GM11168 (cell line): Measurements from ENCODE around the gene B4GALNT3.

Source experiments
- in situ Hi-C: fragments of 300-500 bp; cut with MboI; formaldehyde crosslinking; loops from one replicate; pipeline ENCODE4 v1.12.0; 2022; ENCODE audit warnings: low sequenced_read_pairs; ENCODE audit not compliant: unreplicated experiment

The B4GALNT3 gene

GRCh38 chr12:586318-587071 lies 126.8 kb downstream of the B4GALNT3 start:
- in situ Hi-C loops, result no loop called here

- in situ Hi-C loops, result no loop called here
Observed at GRCh38 chr12:587132-588023, 127.6 kb downstream of the B4GALNT3 start.

- in situ Hi-C loops, result no loop called here
Observed at GRCh38 chr12:588024-588322, 128.2 kb downstream of the B4GALNT3 start.

GRCh38 chr12:588646-589045 lies 128.9 kb downstream of the B4GALNT3 start:
- in situ Hi-C loops, result no loop called here

- in situ Hi-C loops, result no loop called here
Observed at GRCh38 chr12:590206-590750, 130.5 kb downstream of the B4GALNT3 start.

GRCh38 chr12:591167-592023 lies 131.7 kb downstream of the B4GALNT3 start:
- in situ Hi-C loops, result no loop called here

- in situ Hi-C loops, result no loop called here
Observed at GRCh38 chr12:592024-592505, 132.3 kb downstream of the B4GALNT3 start.

GRCh38 chr12:593396-594270 lies 133.9 kb downstream of the B4GALNT3 start:
- in situ Hi-C loops, result no loop called here

GRCh38 chr12:597926-598568 lies 138.3 kb downstream of the B4GALNT3 start:
- in situ Hi-C loops, result no loop called here

GRCh38 chr12:599756-600155 lies 140.0 kb downstream of the B4GALNT3 start:
- in situ Hi-C loops, result no loop called here

- in situ Hi-C loops, result no loop called here
Observed at GRCh38 chr12:601976-602699, 142.4 kb downstream of the B4GALNT3 start.

GRCh38 chr12:602700-603068 lies 142.9 kb downstream of the B4GALNT3 start:
- in situ Hi-C loops, result no loop called here

GRCh38 chr12:604956-605355 lies 145.2 kb downstream of the B4GALNT3 start:
- in situ Hi-C loops, result no loop called here

- in situ Hi-C loops, result no loop called here
Observed at GRCh38 chr12:607541-608001, 147.8 kb downstream of the B4GALNT3 start.

- in situ Hi-C loops, result no loop called here
Observed at GRCh38 chr12:608413-608812, 148.7 kb downstream of the B4GALNT3 start.

GRCh38 chr12:608921-609320 lies 149.2 kb downstream of the B4GALNT3 start:
- in situ Hi-C loops, result no loop called here

GRCh38 chr12:611721-612120 lies 152.0 kb downstream of the B4GALNT3 start:
- in situ Hi-C loops, result no loop called here

GRCh38 chr12:612293-612692 lies 152.6 kb downstream of the B4GALNT3 start:
- in situ Hi-C loops, result no loop called here
